Measurements from ENCODE around the gene RHBDF2.

- TF ChIP-seq POLR2AphosphoS5 (IDR thresholded peaks at IDR 0.05; ENCODE audit: low read depth, low read length) (no peak), SIN3A (IDR thresholded peaks at IDR 0.05; ENCODE audit: borderline replicate concordance, insufficient read depth, low read length) (no peak)
Observed at GRCh38 chr17:76428511-76428910, 72.7 kb downstream of the RHBDF2 start.
